Right lobe of liver (tissue), 6 donors: ENCODE measurements around the gene ARHGAP25. TPM values are rescaled to one million over a fixed set of nuclear protein-coding genes. Genes with fewer than 3 reads are reported as not detected.

ENCODE experiments used
- ATAC-seq, 4 donors: fragments of 200-7000 bp; cut with Tn5 transposase; one replicate each; pipeline ENCODE4 v1.9.1; 2020; ENCODE audit warnings: mild to moderate bottlenecking in 4 of 4, moderate library complexity in 4 of 4
- DNase-seq, 3 donors: peaks; one replicate each; pipeline ENCODE4 v3.0.0-alpha.2; 2020
- H3K27ac ChIP-seq, 3 donors: fragments of 200-600 bp; one replicate each; pipeline ENCODE4 v1.8.0; 2022
- H3K27me3 ChIP-seq, 2 donors: fragments of 200-600 bp; one replicate each; pipeline ENCODE4 v1.8.0; 2022
- H3K36me3 ChIP-seq, 4 donors: fragments of 200-600 bp; sonication (generic) in 1 of 4; one replicate each; pipeline versions ENCODE4 v1.5.1 to v1.8.0; 2017 to 2022; ENCODE audit warnings: control low read depth in 1 of 4
- H3K4me1 ChIP-seq, 4 donors: fragments of 200-600 bp; sonication (generic) in 1 of 4; one replicate each; pipeline versions ENCODE4 v1.5.1 to v1.8.0; 2017 to 2022; ENCODE audit warnings: control low read depth in 1 of 4
- H3K4me3 ChIP-seq, 3 donors: fragments of 200-600 bp; one replicate each; pipeline ENCODE4 v1.8.0; 2022
- H3K9me3 ChIP-seq, 4 donors: fragments of 200-600 bp; sonication (generic) in 1 of 4; one replicate each; pipeline versions ENCODE4 v1.5.1 to v1.8.0; 2017 to 2022; ENCODE audit warnings: control low read depth in 1 of 4
- CTCF ChIP-seq, 4 donors: fragments of 200-600 bp in 3 of 4; fragments of 450-650 bp in 1 of 4; IDR thresholded peaks; one replicate each; pipeline versions ENCODE4 v1.5.1 to v1.8.0; 2016 to 2022; ENCODE audit warnings: antibody characterized with exemption in 4 of 4, mild to moderate bottlenecking in 2 of 4
- POLR2A ChIP-seq: fragments of 450-650 bp; IDR thresholded peaks from one replicate; pipeline ENCODE4 v1.6.1; 2017; ENCODE audit warnings: antibody characterized with exemption, mild to moderate bottlenecking
- WGBS: methylation state at CpG from one replicate; pipeline ENCODE4 v1.1.6; 2018; ENCODE audit warnings: low coverage, low lambda C conversion rate; ENCODE audit not compliant: insufficient coverage; ENCODE audit errors: missing lambda C conversion rate; 5-methylcytosine and 5-hydroxymethylcytosine counted together
- intact Hi-C, 2 donors: fragments of 100-400 bp; cut with DNase I; formaldehyde crosslinking; loops; one replicate each; pipeline versions ENCODE4 v1.11.2 to v1.14.1; 2022
- total RNA-seq, 6 experiments: library from RNA; depleted of rRNA in 2 of 6; stranded (reverse); fragments of >200 nt in 2 of 6; fragmentation: NEBNext Ultra II Directional in 3 of 6; extraction: Animal tissue kit (Norgen Biotek cat#: 25700) in 3 of 6; gene quantifications; one replicate each; pipeline versions ENCODE4 v1.1.0 to v1.2.4, GENCODE V29; 2016 to 2023
- donor health status: DM: no; HTN: yes; CAD: no.
- donor health status: DM: no; HTN: no; CAD: no.
- donor health status: DM: no; HTN: no; CAD: no.
- donor health status: DM: no; HTN: yes; CAD: no.
- donor health status: DM: no; HTN: yes; CAD: no.

Gene ARHGAP25
- total RNA-seq, 6 experiments from 2014 or later = 3.3 to 9.8 (median 5.0) TPM

GRCh38 chr2:68708629-68709028 lies 26.0 kb upstream of the ARHGAP25 start:
- H3K27me3 ChIP-seq = no peaks in the 10 kb centered on the region
- ATAC-seq (no peak), DNase-seq (no peak)
- no peaks in the 10 kb centered on the region for H3K36me3 ChIP-seq
- TF ChIP-seq CTCF (IDR thresholded peaks at IDR 0.05) (no peak), POLR2A (no peak)
- H3K4me3 ChIP-seq = no peak overlapping the region
- no peak overlapping the region for H3K27ac ChIP-seq
- intact Hi-C loops = no loop called here
- no peaks in the 10 kb centered on the region for H3K9me3 ChIP-seq
- peaks cover 0 to 6% (median 0%) of the 10 kb centered on the region in 4 donors for H3K4me1 ChIP-seq
- WGBS = 56% methylated on average over 3 of the region's 3 CpGs

- DNase-seq (no peak), ATAC-seq (peak; percentile 89 to 98 (median 92))
- no peak for TF ChIP-seq POLR2A
- peak; percentile 62 to 79 (median 74) for TF ChIP-seq CTCF (IDR thresholded peaks at IDR 0.05)
- Histone ChIP-seq H3K27ac (no peak overlapping the region), H3K4me1 (peaks cover 0 to 6% (median 0%) of the 10 kb centered on the region in 4 donors), H3K36me3 (no peaks in the 10 kb centered on the region), H3K27me3 (no peaks in the 10 kb centered on the region), H3K4me3 (no peak overlapping the region), H3K9me3 (no peaks in the 10 kb centered on the region)
- WGBS = 6% methylated on average over 5 of the region's 5 CpGs
- intact Hi-C loops = no loop called here
These were observed 25.1 kb upstream of the ARHGAP25 start for GRCh38 chr2:68709421-68709911.

- DNase-seq (no peak), ATAC-seq (no peak)
- Histone ChIP-seq H3K27me3 (no peaks in the 10 kb centered on the region), H3K4me1 (peaks cover 0 to 6% (median 0%) of the 10 kb centered on the region in 4 donors), H3K36me3 (no peaks in the 10 kb centered on the region), H3K9me3 (no peaks in the 10 kb centered on the region), H3K4me3 (no peak overlapping the region), H3K27ac (no peak overlapping the region)
- intact Hi-C loops = loop anchor here in 1 of 2 donors (10.0 kb wide), 1 partner anchor 246 kb away; the partner anchor contains the start of genes APLF and FBXO48
- no CpG with 5 or more reads among the region's 1 CpG for WGBS
- TF ChIP-seq POLR2A (no peak), CTCF (IDR thresholded peaks at IDR 0.05) (no peak)
These were observed 24.3 kb upstream of the ARHGAP25 start for GRCh38 chr2:68710336-68710735.

- H3K36me3 ChIP-seq = no peaks in the 10 kb centered on the region
- peaks cover 0 to 6% (median 0%) of the 10 kb centered on the region in 4 donors for H3K4me1 ChIP-seq
- no peak for DNase-seq
- H3K9me3 ChIP-seq = no peaks in the 10 kb centered on the region
- H3K27ac ChIP-seq = no peak overlapping the region
- ATAC-seq = no peak
- intact Hi-C loops = loop anchor here in 1 of 2 donors (10.0 kb wide), 1 partner anchor 246 kb away; the partner anchor contains the start of genes APLF and FBXO48
- 75% methylated on average over 1 of the region's 1 CpG for WGBS
- H3K27me3 ChIP-seq = no peaks in the 10 kb centered on the region
- no peak for TF ChIP-seq POLR2A
- TF ChIP-seq CTCF (IDR thresholded peaks at IDR 0.05) = no peak
- no peak overlapping the region for H3K4me3 ChIP-seq
These were observed 23.9 kb upstream of the ARHGAP25 start for GRCh38 chr2:68710756-68711155.
